GM13977 (cell line): Measurements from ENCODE around the gene SSMEM1.
"Not testable (repeated sequence)": the region's sequence is repeated elsewhere in the genome, so short reads cannot be mapped to it uniquely, and the experiment has no call there.

Experiments used
- DNase-seq: peaks from one replicate; pipeline ENCODE4 v3.0.0; 2012; ENCODE audit warnings: low spot score
- in situ Hi-C: fragments of 300-500 bp; cut with MboI; formaldehyde crosslinking; loops from one replicate; pipeline ENCODE4 v1.12.0; 2022; ENCODE audit warnings: low sequenced_read_pairs, low pct_unique_long_range_greater_than_20kb, mixed read lengths, inconsistent platforms; ENCODE audit not compliant: unreplicated experiment
- TF ChIP-seq, protein P1 (sequence below): IDR thresholded peaks from 2 replicates; pipeline ENCODE4 v1.5.1; 2012; ENCODE audit warnings: mild to moderate bottlenecking, control low read depth; ENCODE audit not compliant: insufficient read depth; ENCODE audit errors: extremely low read depth, missing control alignments

Gene SSMEM1

DNA sequence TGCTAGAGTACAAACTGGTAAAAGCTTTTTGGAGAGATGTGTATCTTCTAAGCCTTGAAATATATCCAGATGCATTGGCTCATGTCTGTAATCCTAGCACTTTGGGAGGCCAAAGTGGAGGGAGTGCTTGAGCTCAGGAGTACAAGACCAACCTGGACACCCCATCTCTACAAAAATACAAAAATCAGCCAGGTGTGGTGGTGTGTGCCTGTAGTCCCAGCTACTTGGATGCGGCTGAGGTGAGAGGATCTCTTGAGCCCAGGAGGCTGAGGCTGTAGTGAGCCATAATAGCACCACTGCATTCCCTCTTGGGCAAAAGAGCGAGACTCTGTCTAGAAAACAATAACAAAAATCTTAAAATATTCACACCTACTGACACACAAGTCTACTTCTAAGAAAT lies 28.0 kb upstream of the SSMEM1 start:
- no peak for DNase-seq
- TF ChIP-seq, protein P1, sequence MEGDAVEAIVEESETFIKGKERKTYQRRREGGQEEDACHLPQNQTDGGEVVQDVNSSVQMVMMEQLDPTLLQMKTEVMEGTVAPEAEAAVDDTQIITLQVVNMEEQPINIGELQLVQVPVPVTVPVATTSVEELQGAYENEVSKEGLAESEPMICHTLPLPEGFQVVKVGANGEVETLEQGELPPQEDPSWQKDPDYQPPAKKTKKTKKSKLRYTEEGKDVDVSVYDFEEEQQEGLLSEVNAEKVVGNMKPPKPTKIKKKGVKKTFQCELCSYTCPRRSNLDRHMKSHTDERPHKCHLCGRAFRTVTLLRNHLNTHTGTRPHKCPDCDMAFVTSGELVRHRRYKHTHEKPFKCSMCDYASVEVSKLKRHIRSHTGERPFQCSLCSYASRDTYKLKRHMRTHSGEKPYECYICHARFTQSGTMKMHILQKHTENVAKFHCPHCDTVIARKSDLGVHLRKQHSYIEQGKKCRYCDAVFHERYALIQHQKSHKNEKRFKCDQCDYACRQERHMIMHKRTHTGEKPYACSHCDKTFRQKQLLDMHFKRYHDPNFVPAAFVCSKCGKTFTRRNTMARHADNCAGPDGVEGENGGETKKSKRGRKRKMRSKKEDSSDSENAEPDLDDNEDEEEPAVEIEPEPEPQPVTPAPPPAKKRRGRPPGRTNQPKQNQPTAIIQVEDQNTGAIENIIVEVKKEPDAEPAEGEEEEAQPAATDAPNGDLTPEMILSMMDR = no peak
- in situ Hi-C loops = no loop called here

DNA sequence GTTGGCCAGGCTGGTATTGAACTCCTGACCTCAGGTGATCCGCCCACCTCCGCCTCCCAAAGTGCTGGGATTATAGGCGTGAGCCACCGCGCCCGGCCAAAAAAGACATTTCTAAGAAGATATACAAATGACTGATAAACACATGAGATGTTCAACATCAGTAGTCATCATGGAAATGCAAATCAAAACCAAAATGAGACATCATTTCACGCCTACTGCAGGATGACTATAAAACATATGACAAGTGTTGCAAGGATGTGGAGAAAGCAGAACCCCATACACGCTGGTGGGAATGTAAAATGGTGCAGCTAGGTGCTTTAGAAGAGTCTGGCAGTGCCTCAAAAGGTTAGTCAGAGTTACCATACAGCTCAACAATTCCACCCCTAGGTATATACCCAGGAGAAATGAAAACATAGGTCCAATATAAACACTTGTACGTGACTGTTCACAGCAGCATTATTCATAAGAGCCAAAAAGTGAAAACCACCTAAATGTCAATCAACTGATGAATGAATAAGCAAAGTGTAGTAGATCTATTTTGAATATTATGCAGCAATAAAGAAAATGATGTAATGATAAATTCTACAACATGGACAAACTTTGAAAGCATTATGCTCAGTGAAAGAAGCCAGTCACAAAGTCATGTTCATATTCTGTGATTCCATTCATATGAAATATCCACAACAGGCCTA lies 26.9 kb upstream of the SSMEM1 start:
- TF ChIP-seq, protein P1 = no peak
- in situ Hi-C loops = no loop called here
- no peak for DNase-seq

DNA sequence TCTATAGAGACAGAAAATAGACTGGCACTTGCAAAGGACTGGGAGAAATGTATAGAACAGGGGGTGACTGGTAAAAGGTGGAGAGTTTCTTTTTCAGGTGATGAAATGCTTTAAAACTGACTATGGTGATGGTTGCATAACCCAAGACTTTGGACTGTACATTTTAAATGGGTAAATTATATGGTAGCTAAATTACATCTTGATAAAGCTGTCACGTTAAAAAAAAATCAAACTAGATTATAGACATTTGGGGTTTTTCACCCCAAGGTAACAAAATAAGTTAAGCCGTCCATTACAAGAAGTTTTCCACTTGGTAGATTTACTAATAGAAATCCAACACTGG lies 26.4 kb upstream of the SSMEM1 start:
- in situ Hi-C loops = no loop called here
- TF ChIP-seq, protein P1 = no peak
- DNase-seq = no peak

DNA sequence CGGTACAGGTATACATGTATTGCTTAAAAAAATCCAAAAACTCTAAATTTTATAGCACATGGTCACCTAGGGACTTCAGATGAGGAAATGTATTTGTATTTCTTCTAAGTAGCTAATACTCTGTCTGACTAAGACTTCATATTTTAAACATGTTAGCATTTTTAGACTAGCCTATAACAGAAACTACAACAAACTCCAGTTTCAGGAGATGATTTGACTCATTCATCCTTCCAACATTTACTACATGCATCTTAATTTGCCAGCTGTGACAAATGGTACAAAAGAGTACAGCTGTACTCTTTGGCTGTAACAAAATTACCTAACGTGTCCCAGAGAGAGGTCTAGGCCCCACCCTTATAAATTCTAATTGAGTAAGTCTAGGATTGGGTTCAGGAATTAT lies 24.7 kb upstream of the SSMEM1 start:
- TF ChIP-seq, protein P1 = no peak
- DNase-seq = peak; percentile 47
- in situ Hi-C loops = no loop called here

DNA sequence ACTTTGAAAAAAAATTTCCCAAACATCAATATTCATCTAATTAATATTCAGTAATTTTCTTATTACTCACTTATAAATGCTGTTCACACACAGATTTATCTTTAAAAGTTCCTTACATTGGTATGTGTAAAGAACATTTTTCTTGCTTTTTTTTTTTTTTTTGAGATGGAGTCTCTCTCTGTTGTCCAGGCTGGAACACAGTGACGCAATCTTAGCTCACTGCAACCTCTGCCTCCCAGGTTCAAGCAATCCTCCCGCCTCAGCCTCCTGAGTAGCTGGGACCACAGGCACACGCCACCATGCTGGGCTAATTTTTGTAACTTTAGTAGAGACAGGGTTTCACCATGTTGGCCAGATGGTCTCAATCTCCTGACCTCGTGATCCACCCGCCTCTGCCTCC lies 23.3 kb upstream of the SSMEM1 start:
- in situ Hi-C loops, DNase-seq: not testable (repeated sequence)

DNA sequence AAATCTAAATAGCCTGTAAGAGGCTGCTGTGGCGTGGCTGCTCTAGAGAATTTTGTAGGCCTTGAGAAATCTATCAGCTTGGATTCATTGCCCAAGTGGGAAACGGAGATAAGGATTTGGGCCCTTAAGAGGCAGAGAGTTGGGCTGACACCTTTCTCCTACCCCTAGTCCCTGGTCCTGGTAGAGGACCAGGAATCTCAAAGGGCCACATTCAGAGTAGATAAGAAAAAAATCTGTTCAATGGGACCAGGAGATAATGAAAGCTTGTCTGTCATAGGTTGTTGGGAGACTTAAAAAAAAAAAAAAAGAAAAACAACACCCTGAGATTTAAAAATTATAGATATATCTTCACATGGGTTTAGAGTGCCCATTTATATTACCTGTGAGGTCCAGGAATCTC lies 20.3 kb upstream of the SSMEM1 start:
- DNase-seq = no peak
- in situ Hi-C loops = no loop called here
- TF ChIP-seq, protein P1 = no peak

DNA sequence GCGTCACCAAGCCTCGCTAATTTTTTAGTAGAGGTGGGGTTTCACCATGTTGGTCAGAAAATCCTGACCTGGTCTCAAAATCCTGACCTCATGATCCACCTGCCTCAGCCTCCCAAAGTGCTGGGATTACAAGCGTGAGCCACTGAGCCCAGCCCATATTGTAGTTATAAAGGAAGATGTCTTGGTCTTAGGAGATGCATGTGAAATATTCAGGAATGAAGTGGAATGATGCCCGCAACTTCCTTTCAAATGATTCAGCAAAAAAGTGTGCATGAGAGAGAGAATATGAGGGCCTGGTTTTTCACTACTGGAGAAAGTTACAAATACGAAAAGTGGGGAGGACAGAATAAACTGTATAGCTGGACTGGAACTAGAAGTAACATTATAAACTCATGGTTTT lies 18.3 kb upstream of the SSMEM1 start:
- no peak for DNase-seq
- TF ChIP-seq, protein P1 = no peak
- in situ Hi-C loops = no loop called here
